ENCODE data around the gene MYO9B.
"Not testable (repeated sequence)": the region's sequence is repeated elsewhere in the genome, so short reads cannot be mapped to it uniquely, and the experiment has no call there.

MYO9B gene

DNA sequence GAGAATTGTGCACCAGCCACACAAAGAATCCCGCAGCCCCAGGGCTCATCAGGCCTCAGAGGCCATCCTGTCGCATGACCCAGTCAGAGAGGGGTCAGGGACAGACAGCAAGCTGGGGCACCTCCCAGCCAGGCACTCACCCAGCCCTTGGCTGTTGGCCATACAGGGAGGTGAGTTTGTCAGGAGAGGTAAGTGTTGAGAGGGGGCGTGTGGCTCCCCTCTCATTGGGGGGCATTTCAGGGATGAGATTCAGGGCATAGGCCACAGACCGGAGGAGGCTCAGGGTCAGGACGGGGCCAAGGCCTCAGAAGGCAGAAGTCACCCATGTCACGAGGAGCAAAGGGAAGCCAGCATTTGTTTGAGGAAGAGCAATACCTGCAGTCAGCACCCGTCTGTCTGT is 37.1 kb downstream of the MYO9B start:
- no peak for FAIRE-seq
- DNase-seq (ENCODE audit: insufficient read length, low spot score), result no peak

DNA sequence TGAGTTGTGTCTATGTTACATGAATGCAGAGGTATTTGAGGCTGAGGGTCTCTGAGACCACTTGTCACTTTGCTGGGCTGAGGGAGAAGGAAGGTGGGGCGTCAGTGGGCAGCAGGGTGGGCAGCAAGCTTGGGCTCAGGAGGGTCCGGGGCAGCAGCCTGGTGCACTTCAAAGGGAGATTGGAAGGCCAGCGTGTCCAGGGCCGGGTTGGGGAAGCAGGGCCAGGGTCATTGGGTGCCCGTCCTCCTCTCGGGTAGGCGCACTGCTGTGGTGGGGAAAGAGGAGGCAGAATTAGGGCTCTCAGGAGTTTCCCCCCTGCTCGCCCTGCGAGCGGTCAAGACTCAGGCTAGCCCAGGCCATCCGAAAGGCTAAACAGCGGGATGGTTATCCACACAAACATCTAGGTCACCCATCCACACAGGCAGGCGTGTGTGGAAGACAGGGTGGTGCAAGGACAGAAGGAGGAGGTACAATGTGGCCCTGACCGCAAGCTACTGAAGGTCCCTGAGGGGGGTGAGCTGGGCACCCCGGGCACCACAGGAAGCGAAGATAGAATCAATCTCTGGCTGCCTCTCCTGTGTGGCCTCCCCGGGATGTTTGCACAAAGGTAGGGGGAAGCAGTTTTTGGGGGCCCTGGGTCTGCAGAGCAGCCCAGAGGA is 37.7 kb downstream of the MYO9B start:
- no peak for DNase-seq (ENCODE audit: insufficient read length, low spot score)
- no peak for FAIRE-seq

DNA sequence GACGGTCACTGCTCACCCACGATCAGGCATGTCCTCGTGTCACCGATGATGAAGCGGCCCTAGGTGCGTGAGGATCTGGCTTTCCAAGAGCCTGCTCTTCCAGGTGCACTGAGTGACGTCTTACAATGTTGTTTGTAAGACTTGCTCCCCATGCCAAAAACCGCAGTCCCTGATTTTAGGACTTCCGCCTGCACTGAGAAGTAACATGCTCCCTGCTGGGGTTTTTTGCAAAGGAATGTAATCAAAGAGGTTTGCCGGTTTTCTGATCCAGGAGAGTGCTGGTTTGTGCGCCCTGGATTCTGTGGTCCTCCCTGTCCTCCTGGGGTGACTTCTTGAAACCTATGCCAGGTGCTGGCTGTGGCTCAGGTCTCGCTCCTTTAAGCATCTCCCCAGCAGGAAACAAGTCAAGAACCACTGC is 38.8 kb downstream of the MYO9B start:
- no peak for FAIRE-seq
- no peak for DNase-seq (ENCODE audit: insufficient read length, low spot score)

DNA sequence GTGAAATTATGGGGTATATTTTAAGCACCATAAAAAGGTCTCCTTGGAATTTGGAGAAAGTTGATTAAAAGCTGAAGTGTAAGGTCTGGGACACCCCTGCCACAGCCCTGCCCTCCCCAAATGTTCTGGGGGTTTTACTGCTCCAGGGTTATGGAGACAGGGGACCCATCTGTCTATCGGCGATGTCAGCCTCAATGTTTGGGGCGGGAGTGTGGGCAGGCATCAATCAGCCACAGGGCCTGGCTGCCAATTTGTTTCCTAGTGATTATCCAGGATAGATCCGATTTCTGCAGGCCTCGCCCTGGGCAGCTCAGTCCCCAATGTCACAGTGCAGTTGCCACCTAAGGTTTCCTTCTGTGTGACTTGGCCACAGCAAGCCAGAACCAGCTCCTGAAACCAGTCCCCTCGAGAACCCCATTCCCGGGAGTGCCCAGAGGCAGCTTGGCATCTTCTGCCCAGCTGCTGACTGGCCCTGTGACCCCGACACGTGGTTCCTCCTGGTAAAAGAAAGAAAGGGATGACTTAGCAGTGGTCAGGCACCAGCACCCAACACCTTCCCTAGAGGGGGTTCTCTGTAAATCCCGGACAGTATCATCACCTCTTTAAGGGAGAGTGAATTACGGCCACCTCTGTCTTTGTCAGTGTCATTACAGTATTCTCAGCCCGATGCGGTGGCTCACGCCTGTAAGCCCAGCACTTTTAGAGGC is 41.6 kb downstream of the MYO9B start:
- no peak for DNase-seq (ENCODE audit: insufficient read length, low spot score)
- no peak for FAIRE-seq

DNA sequence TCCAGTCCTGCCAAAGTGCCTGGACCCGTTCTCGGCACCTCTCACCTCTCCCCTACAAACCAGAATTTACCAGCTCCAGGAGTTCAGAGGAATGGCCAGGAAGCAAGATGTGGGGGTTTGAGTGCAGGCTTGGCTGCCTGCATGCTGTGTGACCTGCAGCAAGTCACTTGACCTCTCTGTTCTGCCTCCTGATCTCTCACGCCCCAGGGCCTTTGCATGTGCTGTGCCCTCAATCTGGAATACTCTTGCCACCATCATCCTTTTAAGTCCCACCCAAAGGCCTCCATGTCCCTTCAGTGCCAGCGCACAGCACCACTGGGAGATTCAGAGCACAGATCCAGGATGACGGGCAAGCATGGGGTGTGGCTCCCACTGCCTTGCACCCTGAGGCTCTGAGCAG is 43.4 kb downstream of the MYO9B start:
- no peak for DNase-seq (ENCODE audit: insufficient read length, low spot score)
- FAIRE-seq, result no peak

DNA sequence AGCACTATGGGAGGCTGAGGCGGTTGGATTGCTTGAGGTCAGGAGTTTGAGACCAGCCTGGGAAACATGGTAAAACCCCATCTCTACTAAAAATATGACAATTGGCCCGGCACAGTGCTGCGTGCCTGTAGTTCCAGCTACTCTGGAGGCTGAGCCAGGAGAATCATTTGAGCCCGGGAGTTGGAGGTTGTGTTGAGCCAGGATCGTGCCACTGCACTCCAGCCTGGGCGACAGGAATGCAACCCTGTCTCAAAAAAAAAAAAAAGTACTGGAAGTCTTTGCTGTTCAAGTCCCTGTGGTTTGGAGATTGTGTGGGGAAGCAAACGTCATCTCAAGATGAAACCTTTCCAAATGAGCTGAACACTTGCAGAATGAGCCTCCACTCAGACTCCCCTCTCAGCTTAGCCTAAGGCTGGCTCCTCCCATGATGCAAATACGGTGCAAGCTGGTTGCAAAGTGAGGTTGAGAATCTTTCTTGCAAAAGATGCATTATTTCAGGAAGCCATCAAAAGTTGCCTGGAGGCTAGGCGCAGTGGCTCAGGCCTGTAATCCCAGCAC is 46.2 kb downstream of the MYO9B start:
- no peak for DNase-seq (ENCODE audit: insufficient read length, low spot score)
- no peak for FAIRE-seq

DNA sequence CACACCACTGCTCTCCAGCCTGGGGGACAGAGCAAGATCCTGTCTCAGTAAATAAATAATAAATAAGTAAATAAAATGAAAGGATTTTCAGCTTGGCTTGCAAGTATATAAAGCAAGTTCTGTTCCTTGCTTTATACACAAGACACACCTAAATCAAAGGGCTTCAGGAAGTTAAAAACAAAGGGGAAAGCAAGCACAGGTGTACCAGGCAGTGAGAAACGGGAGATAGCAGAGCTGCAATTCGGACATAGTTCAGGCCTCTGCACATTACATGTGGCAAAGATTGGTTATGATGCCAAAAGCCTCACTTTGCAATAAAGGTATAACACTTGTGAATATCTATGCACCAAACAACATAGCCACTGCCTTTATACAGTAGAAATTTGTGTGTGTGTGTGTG is 47.5 kb downstream of the MYO9B start:
- no peak for DNase-seq (ENCODE audit: insufficient read length, low spot score)
- no peak for FAIRE-seq

DNA sequence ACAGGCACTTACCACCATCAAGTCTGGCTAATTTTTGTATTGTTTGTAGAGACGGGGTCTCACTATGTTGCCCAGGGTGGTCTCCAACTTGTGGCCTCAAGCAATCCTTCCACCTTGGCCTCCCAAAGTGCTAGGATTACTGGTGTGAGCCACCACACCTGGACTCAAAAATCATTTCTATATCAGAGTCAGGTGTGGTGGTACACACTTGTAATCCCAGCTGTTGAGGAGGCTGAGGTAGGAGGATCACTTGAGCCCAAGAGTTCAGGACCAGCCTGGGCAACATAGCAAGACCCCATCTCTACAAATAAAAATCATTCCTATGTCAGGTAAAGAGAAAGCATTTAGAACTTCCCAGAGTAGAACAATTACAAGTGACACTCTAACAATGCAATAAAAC is 48.4 kb downstream of the MYO9B start:
- no peak for FAIRE-seq
- DNase-seq (ENCODE audit: insufficient read length, low spot score), result no peak

DNA sequence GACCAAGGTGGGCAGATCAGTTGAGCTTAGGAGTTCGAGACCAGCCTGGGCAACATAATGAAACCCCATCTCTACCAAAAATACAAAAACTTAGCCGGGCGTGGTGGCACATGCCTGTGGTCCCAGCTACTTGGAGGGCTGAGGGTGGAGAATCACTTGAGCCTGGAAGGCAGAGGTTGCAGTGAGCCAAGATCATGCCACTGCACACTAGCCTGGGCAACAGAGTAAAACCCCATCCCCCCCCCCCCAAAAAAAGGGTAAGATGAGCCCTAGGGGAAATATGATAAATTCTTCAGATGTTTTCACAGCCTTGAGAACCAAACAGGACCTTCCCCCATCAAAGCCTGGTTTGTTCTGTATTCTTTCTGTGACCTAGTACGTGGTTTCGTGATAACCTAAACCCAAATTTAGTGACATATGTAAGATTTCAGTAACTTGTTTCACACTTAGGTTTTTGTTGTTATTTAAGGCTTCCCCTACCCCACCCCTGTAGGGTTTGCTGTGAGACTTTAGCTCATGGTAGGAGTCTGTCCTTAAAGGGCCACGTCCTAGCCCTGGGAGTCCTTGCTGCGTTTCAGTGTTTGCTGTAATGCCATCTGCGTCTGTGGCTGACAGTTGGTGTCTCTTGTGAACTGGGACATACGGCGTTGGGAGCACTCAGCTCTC is 49.6 kb downstream of the MYO9B start:
- FAIRE-seq (no peak), DNase-seq (ENCODE audit: insufficient read length, low spot score) (no peak)

DNA sequence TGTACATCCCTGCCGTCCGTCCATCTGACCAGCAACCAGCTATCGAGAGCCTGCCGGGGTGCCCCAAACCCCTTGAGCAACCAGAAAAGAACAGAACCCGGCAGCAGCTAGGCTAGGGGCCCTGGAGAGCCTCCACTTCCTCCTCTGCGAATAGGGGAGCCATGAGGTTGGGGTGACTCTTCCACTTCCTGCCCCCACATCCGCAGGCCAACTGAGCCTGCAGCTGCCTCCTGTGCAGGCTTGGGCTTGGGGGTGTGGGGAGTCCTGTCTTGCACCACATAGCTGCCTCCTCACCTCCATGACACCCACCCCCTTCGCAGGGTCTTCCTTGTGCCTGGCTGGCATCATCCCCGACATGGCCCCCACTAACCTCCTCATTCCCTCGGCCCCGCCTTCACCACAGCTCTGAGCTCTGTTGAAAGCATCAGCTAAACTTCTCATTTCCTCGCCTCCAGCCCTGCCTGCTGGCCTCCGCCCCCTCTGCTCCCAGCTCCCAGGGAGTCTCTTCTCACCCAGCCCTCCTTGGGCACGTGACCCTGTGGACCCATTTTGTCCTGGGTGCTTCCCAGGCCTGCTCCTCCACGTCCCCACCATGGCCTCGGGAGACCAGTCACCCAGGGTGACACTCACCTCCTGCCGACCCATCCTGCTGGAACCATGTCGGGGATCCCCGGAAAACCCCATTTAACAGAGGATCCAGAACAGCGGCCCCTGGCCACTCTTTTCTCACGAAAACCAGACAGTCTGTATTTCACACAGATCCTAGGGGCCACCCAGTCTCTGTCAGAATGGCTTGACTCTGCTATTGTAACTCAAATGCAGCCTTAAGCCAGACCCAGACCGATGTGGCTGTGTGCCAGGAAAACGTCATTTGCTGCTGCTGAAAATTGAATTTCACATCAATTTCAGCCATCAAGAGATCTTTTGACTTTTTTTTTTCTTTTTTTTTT is 50.4 kb downstream of the MYO9B start:
- FAIRE-seq, result no peak
- DNase-seq (ENCODE audit: insufficient read length, low spot score), result no peak

DNA sequence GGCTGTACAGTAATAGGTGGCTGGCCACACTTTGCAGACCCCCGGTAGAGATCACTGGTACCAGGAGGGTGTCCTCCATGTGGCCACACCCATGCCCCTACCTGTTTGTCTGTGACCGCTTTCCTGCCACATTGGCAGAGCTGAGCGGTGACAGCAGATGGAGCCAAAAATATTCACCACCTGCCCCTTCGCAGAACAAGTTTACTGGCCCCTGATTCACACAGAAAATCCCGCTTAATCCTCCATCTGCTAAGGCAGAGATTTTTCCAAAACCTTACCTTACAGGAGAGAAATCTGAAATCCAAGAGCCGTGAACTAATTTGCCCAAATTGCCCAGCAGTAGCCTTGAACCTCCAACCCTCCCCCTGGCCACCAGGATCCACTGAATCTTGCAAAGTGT is 52.1 kb downstream of the MYO9B start:
- no peak for DNase-seq (ENCODE audit: insufficient read length, low spot score)
- FAIRE-seq, result no peak

DNA sequence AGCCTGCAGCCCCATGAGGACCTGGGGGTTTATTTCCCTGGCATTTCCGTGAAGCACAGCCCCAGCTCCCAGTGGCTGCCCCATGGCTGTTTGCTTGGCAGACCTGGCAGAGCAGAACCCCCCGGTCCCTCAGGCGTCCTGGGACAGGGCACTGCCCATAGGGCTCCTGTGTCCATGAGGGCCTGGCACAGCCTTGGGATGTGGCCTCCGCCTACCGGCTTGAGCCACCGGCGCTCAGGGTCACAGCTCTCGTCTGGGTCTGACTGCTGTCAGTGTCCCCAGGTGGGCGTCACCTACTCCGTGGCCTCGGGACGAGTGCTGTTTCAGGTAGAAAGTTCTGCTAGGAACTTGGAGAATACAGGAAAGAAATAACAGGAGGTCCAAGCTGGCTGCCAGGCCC is 52.8 kb downstream of the MYO9B start:
- FAIRE-seq (no peak), DNase-seq (ENCODE audit: insufficient read length, low spot score) (no peak)

DNA sequence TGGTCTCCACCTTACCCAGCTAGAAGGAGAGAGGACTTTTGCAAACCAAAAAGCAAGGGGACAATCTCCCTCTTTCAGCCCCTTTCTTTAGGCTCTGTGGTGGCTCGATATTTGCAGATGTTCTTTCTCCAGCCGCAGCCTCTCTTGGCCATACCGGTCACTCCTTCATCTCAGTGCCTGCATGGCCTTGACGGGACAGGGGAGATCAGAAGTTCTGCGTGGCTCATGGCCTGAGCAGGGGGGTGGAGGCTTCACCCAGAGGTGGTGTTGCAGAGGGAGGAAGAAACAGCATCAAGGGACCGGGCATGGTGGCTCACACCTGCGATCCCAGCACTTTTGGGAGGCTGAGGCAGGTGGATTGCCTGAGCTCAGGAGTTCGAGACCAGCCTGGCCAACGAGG is 53.2 kb downstream of the MYO9B start:
- FAIRE-seq (no peak), DNase-seq (ENCODE audit: insufficient read length, low spot score) (no peak)

DNA sequence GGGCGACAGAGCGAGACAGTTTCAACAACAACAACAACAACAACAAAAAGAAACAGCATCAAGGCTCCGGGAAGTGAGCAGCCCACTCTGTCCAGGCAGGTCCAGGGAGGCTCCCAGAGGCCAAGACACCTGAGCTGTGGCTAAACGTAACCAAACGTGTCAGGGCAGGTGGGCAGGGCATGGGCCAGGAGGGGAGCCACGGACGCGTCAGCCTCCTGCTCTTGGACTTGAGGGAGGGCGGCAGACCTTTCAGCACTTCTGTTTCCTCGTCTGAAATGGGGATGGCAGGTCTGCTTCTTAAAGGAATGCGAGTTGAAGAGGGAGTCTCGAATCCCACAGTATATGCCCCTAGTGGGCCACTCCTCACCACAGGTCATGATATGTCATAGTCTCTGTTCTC is 53.8 kb downstream of the MYO9B start:
- FAIRE-seq (no peak), DNase-seq (ENCODE audit: insufficient read length, low spot score) (no peak)

DNA sequence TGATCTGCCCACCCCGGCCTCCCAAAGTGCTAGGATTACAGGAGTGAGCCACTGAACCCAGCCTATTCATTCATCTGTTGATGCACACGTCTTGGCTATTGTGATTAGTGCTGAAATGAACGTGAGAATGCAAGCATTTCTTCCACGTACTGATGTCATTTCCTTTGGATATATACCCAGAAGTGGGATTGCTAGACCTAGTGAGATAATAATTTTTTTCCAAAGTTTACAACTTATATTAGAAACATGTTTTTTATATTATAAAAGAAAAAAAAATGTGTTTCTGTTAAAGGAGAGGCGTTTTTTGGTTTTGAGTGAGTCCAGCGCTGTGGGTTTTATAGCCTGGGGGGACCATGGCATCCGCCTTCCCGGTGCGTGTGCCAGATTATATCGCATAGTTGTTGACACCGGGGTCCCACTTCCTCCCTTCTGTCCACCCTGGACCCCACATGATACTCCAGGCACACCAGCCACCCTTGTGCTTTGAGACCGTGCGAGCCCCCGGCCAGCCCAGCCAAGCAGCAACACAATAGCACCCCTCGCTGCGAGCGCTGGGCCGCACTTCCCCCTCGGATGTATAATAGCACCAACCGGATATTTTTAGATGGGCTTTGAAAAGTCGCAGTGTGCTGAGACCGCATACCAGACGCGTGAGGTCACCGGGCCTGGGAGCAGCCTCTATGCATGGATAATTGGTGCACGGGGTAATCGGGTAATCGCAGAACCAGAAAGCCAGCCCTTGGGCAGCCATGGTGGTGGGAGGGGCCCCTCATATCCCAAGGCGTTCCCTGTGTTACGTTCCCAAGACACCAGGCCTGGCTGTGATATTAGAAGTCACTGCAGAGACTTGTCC is 59.6 kb downstream of the MYO9B start:
- peak; percentile 94 for DNase-seq (ENCODE audit: insufficient read length, low spot score)
- peak; percentile 89 for FAIRE-seq

DNA sequence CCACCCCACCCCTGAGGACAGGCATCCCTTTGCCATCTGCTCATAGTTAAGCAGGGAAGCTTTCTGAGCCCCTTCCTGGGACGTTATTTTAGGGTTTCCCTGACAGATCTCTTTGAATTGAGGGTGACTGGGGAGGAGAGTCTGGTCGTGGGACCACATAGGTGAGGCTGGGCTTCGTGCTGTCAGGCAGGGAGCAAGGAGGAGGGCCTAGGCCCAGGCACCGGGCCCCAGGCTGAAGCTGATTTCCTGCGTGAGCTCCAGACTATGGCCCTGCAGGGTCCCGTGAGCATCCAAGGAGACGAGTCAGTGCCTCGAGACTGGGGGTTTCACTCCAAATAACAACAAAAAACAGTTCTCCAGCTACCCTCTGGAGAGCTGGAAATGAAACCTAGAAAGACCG is 60.4 kb downstream of the MYO9B start:
- no peak for DNase-seq (ENCODE audit: insufficient read length, low spot score)
- no peak for FAIRE-seq

DNA sequence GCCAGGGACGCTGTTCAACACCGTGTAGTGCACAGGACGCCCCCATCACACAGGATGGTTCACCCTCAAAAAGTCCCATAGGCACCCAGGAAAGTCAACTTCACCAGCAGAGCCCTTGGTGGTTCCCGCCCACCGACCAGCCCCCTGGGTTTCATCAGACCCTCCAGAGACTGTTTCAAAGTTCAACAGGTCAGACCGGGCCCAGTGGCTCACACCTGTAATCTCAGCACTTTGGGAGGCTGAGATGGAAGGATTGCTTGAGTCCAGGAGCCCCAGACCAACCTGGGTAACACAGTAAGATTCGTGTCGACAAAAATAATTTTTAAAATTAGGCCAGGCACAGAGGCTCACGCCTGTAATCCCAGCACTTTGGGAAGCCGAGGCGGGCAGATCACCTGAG is 61.0 kb downstream of the MYO9B start:
- FAIRE-seq (no peak), DNase-seq (ENCODE audit: insufficient read length, low spot score) (no peak)

DNA sequence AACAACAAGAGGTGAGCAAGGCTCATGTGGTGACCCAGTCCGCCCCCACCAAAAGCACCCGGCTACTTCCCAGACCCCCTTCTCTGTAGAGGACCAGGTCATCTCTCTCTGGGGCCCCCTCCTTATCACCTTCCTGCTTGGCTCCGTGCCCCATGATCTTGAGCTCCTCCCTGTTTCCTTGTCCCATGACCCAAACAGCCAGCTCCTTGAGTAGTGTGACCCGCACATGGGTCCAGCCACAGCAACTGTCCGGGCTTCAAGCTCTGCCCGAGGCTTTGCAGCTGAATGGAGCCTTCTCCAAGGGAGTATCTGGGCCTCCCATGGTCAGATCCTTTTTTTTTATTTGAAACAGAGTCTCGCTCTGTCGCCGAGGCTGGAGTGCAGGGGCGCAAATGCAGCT is 61.8 kb downstream of the MYO9B start:
- FAIRE-seq (no peak), DNase-seq (ENCODE audit: insufficient read length, low spot score) (no peak)

DNA sequence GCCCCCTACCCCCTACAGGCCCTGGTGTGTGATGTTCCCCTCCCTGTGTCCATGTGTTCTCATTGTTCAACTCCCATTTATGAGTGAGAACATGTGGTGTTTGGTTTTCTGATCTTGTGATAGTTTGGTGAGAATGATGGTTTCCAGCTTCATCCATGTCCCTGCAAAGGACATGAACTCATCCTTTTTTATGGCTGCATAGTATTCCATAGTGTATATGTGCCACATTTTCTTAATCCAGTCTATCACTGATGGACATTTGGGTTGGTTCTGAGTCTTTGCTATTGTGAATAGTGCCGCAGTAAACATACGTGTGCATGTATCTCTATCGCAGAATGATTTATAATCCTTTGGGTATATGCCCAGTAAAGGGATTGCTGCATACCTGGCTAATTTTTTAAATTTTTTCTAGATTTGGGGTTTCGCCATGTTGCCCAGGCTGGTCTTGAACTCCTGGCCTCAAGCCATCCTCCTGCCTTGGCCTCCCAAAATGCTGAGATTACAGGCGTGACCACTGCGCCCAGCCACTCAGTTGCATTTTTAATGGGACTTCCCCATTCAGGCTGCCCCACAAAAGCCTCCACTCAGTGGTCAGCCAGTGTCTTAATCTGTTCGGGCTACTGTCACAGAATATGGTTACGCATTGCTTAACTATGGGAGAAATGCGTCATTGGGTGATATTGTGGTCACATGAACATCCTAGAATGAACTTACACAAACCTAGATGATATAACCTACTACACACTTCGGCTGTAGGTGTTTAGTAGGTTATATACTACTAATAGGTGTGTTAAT is 62.7 kb downstream of the MYO9B start:
- not testable (repeated sequence) for DNase-seq (ENCODE audit: insufficient read length, low spot score); FAIRE-seq
